Activated T-helper 1 cell treated with Interleukin-2 at 50 U/mL for 16 hours (primary cell): ENCODE results near the gene NPW.

Experiments used
- DNase-seq: peaks from one replicate; pipeline ENCODE4 v3.0.0-alpha.2; 2020; ENCODE audit warnings: low read depth

Gene NPW

DNA sequence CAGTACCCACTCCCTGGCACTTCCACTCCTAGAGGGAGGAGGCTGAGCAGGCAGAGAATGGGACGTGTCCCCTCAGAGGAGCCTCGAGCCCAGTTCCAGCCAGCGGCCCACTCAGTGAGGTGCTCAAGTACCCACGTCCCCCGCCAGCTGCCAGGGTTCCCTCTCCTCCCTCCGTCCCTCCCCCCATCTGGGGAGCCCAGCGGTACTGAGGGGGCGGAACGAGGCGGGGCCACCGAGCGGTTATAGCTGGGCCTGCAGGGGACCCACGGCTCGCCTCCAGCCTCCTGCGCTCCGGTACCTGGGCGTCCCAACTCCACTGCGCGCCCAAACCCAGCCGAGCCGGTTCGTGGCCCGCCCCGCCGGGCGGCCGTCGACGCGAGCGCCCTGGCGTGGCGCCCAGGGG, at the start of gene NPW:
Gene NPW (plus strand): TSS at position 268 of the 403 bp plus-strand sequence.
- no peak for DNase-seq

- peak; percentile 98 for DNase-seq
Observed at GRCh38 chr16:1971796-1972489, 47.6 kb upstream of the NPW start, which contains the start of gene TBL3. TBL3 (plus strand) TSS chr16:1972053; CDS start chr16:1972165, 112 bp downstream.

- DNase-seq = no peak
Observed at GRCh38 chr16:1972490-1972877, 47.1 kb upstream of the NPW start.

GRCh38 chr16:1973461-1974156, 46.0 kb upstream of the NPW start:
- no peak for DNase-seq

DNA sequence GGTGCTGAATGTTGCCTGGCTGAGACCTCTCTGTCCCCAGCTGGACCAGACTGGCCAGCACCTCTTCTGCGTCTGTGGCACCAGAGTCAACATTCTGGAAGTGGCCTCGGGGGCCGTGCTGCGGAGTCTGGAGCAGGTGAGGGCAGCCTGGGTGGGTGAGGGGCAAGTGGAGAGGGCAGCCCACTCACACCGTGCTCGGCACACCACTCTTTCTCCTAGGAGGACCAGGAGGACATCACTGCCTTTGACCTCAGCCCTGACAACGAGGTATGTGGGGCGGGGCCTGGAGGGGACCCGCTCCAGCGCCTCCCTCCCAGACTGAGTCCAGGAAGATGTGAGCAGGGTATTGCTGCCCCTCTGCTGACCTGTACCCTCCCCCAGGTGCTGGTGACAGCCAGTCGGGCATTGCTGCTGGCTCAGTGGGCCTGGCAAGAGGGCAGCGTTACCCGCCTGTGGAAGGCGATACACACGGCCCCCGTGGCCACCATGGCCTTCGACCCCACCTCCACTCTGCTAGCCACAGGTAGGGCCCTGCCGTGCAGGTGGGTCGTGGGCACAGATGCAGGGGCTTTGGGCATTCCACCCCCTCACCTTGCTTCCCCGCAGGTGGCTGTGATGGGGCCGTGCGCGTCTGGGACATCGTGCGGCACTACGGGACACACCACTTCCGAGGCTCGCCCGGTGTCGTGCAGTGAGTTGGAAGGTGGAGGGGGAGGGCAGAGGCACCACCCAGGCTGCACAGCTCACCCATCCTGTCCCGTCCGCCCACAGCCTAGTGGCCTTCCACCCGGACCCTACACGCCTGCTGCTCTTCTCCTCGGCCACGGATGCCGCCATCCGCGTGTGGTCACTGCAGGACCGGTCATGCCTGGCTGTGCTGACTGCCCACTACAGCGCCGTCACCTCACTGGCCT, 45.2 kb upstream of the NPW start:
- no peak for DNase-seq

- no peak for DNase-seq
Observed at GRCh38 chr16:1975432-1976215, 44.0 kb upstream of the NPW start.

- DNase-seq = no peak
Observed at GRCh38 chr16:1976216-1976520, 43.4 kb upstream of the NPW start.

GRCh38 chr16:1976951-1977874, 42.4 kb upstream of the NPW start:
- no peak for DNase-seq

DNA sequence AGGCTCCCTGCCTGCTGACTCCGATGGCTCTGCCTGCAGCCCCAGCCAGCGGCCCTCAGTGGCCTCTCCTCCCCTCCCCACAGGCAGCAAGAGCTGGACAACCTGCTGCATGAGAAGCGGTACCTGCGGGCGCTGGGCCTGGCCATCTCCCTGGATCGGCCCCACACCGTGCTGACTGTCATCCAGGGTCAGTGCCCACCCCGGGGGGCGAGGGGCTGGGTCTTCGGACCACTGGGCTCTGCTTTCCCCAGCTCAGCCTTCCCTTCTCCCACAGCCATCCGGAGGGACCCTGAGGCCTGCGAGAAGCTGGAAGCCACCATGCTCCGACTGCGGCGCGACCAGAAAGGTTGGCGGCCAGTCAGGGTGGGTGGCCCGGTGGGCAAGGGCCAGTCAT, 41.7 kb upstream of the NPW start:
- no peak for DNase-seq

- DNase-seq = no peak
Observed at GRCh38 chr16:1978476-1979120, 41.0 kb upstream of the NPW start.

DNA sequence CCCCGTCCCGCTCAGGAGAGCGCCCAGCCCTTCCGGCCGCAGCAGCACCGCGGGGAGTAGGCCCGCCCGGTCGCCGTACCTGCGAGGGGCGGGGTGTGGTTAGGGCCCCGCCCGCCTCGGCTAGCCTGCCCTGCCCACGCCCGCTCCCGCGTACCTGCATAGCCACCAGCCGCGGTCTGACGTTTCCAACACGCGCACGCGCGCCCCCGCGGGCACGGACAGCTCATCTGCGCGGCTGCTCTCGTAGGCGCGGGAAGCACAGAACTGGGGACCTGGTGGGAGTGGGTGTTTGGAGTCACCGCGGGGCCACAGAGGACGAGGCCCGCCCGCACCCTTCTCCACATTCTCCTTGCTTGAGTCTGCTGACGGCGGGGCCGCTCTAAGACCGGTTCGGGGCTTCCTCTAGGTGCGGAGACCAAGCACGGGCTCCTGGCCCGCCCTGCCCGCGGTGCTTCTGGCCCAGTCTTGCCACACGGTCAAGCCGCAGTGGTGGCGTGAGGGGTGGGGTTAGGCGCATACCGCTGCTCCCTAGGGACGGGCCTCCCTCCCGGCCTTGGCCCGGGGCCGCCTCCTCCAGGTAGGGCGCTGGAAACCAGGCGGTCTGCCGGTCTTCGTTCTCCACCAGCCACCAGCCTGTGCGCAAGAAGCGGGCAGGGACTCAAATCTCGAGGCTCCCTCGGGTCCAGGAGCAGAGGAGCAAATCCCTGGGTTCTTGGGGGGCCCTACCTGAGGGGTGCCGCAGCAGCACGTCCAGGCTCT, 40.1 kb upstream of the NPW start:
- no peak for DNase-seq

DNA sequence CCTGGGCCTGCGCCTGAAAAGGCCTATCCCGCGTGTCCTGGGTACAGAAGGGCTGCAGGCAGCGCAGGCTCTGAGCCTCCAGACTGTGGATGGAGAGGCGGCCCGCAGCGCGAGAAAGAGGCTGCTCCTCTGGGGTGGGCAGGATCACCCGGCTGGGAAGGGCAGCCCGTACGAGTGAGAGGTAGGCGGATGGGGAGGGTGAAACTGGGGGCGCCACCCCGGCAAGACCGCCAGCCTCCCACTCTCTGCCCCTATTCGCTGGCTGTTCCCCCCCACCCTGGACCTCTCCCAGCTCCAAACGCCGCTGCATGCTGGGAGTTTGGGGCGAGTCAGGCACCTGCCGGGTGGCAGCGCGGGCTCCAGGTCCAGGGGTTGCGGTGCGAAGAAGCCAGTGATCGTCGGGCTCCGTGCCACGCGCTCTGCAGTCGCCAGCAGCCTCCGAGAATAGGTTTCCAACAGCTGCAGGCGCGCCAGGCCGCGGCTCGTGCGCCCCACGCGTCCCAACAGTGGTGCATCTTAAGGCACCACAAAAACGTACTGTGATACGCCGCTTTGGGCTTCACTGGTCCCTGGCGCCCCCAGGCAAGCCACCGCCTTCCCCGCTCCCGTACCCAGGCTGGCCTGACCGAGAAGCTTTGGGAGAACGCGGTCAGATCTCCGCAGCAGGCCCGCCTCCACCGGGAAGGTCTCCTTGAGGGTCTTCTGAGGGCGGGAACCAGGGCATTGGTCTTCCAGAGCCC, 39.4 kb upstream of the NPW start:
- DNase-seq = no peak

GRCh38 chr16:1980770-1981087, 38.9 kb upstream of the NPW start:
- no peak for DNase-seq

DNA sequence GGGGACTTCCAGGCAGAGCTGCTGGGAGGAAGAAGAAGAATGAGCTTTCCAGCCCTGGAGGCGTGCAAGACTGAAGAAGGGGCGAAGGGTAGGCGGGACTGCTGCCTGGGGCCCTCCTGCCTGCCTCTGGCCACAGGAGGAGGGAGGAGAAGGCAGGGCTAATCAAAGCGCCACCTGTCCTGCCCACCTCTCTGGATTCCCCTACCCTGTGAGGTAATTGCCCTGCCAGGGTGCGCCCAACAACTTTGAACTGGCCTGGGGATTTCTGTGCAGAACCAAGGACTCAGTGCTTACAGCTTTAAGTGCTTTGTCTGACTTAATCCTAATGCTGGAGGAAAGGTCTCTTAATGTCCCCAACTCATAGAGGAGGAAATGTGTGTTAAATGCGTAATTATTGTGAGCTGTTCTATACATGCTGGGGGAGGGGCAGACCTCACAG, 38.2 kb upstream of the NPW start, which contains the start of gene NOXO1:
Gene NOXO1 (minus strand): TSS at position 72 of the 439 bp plus-strand sequence. CDS start 290 bp downstream, outside the sequence.
- DNase-seq = no peak

- no peak for DNase-seq
Observed at GRCh38 chr16:1982013-1982433, 37.6 kb upstream of the NPW start.

- no peak for DNase-seq
Observed at GRCh38 chr16:1982991-1983543, 36.5 kb upstream of the NPW start.

- peak; percentile 41 for DNase-seq
Observed at GRCh38 chr16:1983544-1984346, 35.8 kb upstream of the NPW start, which contains the start of gene GFER. GFER (plus strand) TSS chr16:1984193; CDS start chr16:1984219, 26 bp downstream.
